ENCODE data around the gene MYLK4. TPM values are rescaled to one million over a fixed set of nuclear protein-coding genes. Genes with fewer than 3 reads are reported as not detected.

The MYLK4 gene
- total and polyA plus RNA-seq, 2 of the 13 experiments (the other 11 are each of a cell fraction or from before 2014, with no cell fraction given) = 0.26 to 0.29 TPM

GRCh38 chr6:2765166-2765895 lies 14.6 kb upstream of the MYLK4 start, which contains the start of gene WRNIP1 (continued):
- TF ChIP-seq ZNF770 (CRISPR knock-in tag; IDR thresholded peaks at IDR 0.05) (no peak), DNMT1 (CRISPR knock-in tag; IDR thresholded peaks at IDR 0.05) (peak; percentile 90), SP140L (CRISPR knock-in tag; IDR thresholded peaks at IDR 0.05; ENCODE audit: borderline replicate concordance) (no peak), MXD4 (CRISPR knock-in tag; IDR thresholded peaks at IDR 0.05) (peak; percentile 81; the same call in 1 of the 2 replicates), YEATS4 (CRISPR knock-in tag; IDR thresholded peaks at IDR 0.05; ENCODE audit: borderline replicate concordance) (peak; percentile 96), ZNF230 (CRISPR knock-in tag; IDR thresholded peaks at IDR 0.05) (peak; percentile 62; the same call in 1 of the 2 replicates), ZNF253 (CRISPR knock-in tag; IDR thresholded peaks at IDR 0.05; ENCODE audit: borderline replicate concordance) (no peak; the same call in 1 of the 2 replicates), HNRNPL (IDR thresholded peaks at IDR 0.05; ENCODE audit: low read depth, low read length) (peak; percentile 60; the same call in 1 of the 2 replicates), CHD2 (IDR thresholded peaks at IDR 0.05; ENCODE audit: low read depth, low read length) (peak; percentile 90), ARID2 (CRISPR knock-in tag; IDR thresholded peaks at IDR 0.05; ENCODE audit: borderline replicate concordance) (peak; percentile 94; the same call in 1 of the 2 replicates), AGO2 (optimal IDR thresholded peaks at IDR 0.05; ENCODE audit: low read depth, low read length) (peak; percentile 87), SP1 (IDR thresholded peaks at IDR 0.05) (no peak), SP1 (CRISPR knock-in tag; IDR thresholded peaks at IDR 0.05) (peak; percentile 70), SKIL (CRISPR knock-in tag; IDR thresholded peaks at IDR 0.05; ENCODE audit: borderline replicate concordance) (no peak), GABPA (IDR thresholded peaks at IDR 0.05; ENCODE audit: low read depth, low read length) (no peak), GABPA (CRISPR knock-in tag; IDR thresholded peaks at IDR 0.05; ENCODE audit: low read depth) (peak; percentile 85), NR1H2 (CRISPR knock-in tag; IDR thresholded peaks at IDR 0.05; ENCODE audit: borderline replicate concordance, low read depth) (no peak), AFF4 (CRISPR knock-in tag; IDR thresholded peaks at IDR 0.05) (0 out of 2 replicates have a peak, but pooled peaks have one; percentile 49), SIN3B (IDR thresholded peaks at IDR 0.05; ENCODE audit: low read length) (no peak; the same call in 1 of the 2 replicates), ZNF503 (CRISPR knock-in tag; IDR thresholded peaks at IDR 0.05) (no peak; the same call in 1 of the 2 replicates), NCOA5 (CRISPR knock-in tag; IDR thresholded peaks at IDR 0.05) (no peak)

Measured in HepG2 (cell line).